Measurements from ENCODE around the gene PSPC1.
"Not testable (repeated sequence)": the region's sequence is repeated elsewhere in the genome, so short reads cannot be mapped to it uniquely, and the experiment has no call there.

PSPC1 gene

GRCh38 chr13:19763618-19764017 is 19.1 kb downstream of the PSPC1 start:
- DNase-seq, result no peak

DNA sequence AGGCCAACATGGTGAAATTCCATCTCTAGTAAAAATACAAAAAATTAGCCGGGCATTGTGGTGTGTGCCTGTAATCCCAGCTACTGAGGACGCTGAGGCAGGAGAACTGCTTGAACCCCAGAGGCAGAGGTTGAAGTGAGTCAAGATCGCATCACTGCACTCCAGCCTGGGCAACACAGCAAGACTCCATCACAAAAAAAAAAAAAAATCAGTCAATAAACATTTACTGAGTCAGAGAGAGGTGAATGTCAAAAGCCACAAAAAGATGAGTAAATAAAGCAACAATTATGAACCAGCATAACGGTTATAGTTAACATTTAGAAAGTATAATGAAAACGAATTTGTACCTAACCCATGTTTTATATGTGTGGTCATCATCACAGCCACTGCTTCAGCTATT is 23.1 kb downstream of the PSPC1 start:
- DNase-seq, result no peak

- DNase-seq, result no peak
Observed at GRCh38 chr13:19742643-19743042, 40.1 kb downstream of the PSPC1 start.

GRCh38 chr13:19737844-19738557 is 44.7 kb downstream of the PSPC1 start:
- DNase-seq, result no peak

GRCh38 chr13:19726611-19727010 is 56.1 kb downstream of the PSPC1 start:
- DNase-seq, result no peak

GRCh38 chr13:19725320-19725719 is 57.4 kb downstream of the PSPC1 start:
- DNase-seq, result no peak

DNA sequence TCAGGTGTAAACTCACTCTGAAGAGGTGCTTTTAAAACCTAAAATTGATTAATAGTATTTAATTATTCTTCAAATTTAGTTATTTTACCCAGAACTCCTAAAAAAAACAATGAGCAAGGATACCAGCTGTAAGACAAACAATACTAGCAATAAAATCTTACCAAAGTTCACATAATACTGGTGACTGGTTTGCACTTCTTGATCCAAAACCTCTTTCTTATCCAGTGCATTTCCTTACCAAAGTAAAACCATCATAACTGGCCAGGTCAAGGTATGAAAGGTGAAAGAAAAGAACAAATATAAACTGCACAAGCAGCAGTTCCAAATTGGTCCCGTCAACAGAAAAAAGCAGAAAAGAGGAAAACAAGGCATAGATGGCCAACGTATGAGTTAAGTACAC is 62.7 kb downstream of the PSPC1 start:
- DNase-seq, result no peak

DNA sequence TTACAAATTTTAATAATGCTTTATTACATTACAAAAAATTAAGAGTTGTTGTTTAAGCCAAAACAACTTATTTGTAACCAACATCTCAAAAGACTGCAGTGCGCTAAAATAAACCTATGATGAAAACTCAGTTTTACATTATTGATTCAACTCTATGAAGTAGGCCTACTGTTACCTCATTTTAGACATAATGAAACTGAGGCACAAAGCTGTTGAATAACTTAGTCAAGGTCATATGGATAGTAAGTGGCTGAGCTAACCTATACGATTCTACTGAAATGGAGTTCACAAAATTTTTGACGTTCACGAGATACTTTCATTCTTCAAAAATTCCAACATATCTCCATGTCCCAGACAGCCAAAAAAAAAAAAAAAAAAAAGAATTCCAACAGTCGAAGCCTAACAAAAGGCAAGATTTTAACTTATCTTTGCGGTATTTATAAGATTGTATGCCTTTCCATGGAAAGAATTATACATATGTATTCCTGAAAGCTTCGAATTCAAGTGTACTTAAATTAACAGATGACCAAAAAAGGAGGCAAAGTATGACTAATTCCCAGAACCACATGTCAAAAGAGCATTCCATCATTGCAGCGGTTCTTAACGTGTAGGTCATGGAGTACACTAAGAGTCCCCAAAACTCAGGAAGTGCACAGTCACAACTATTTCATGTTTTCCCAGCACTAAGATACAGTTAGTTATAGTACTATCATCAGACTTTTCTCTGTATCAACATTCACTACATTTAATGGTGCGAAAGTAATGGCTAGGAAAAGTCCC is 69.4 kb downstream of the PSPC1 start:
- DNase-seq, result no peak

DNA sequence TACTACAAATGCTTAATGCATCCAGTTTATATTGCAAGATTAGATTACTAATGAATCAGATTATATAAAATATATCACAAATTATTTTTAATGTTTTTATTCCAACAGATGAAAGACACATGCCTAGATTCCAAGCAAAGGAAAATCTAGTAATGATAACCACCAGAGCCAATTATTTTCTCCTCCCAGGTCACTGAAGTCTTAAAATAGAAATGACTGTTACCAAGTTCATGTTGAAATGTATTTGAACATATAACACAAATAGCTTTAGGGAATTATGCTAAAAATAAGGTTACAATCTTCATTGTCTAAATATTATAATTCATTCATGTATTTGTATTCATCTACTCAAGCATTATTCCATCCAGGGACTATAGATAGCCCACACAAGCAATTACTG is 73.0 kb downstream of the PSPC1 start:
- DNase-seq, result not testable (repeated sequence)

- not testable (repeated sequence) for DNase-seq
Observed at GRCh38 chr13:19709039-19709438, 73.7 kb downstream of the PSPC1 start.

GRCh38 chr13:19704256-19704655 is 78.5 kb downstream of the PSPC1 start:
- not testable (repeated sequence) for DNase-seq

DNA sequence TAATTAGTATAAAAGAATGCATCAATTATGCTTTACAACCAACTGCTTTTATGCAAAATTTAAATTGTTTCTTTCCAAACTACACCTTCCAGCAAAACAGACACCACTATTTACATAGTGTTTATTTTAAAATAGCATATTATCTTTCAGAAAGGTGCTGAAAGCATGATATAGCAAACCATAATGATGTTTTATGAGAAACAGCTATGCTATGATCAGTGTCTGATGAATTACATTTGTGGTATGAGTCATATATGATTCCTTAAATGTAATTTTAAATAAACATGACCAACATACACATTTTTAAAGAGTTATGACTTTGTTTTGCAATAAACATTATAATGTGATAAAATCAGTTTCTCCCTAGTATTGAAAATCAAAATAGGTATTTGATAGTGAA is 81.1 kb downstream of the PSPC1 start:
- DNase-seq, result not testable (repeated sequence)

- DNase-seq, result not testable (repeated sequence)
Observed at GRCh38 chr13:19700963-19701362, 81.8 kb downstream of the PSPC1 start.

GRCh38 chr13:19695829-19696228 is 86.9 kb downstream of the PSPC1 start:
- DNase-seq, result no peak

- DNase-seq, result no peak
Observed at GRCh38 chr13:19695428-19695827, 87.3 kb downstream of the PSPC1 start.

- not testable (repeated sequence) for DNase-seq
Observed at GRCh38 chr13:19691447-19691846, 91.3 kb downstream of the PSPC1 start.

GRCh38 chr13:19685437-19685836 is 97.3 kb downstream of the PSPC1 start:
- DNase-seq, result no peak

- DNase-seq, result no peak
Observed at GRCh38 chr13:19685034-19685433, 97.7 kb downstream of the PSPC1 start.

- no peak for DNase-seq
Observed at GRCh38 chr13:19681517-19681916, 101.2 kb downstream of the PSPC1 start.

GRCh38 chr13:19680751-19681150 is 102.0 kb downstream of the PSPC1 start:
- DNase-seq, result no peak

GRCh38 chr13:19676168-19676567 is 106.6 kb downstream of the PSPC1 start:
- no peak for DNase-seq

- no peak for DNase-seq
Observed at GRCh38 chr13:19674898-19675297, 107.8 kb downstream of the PSPC1 start.

DNA sequence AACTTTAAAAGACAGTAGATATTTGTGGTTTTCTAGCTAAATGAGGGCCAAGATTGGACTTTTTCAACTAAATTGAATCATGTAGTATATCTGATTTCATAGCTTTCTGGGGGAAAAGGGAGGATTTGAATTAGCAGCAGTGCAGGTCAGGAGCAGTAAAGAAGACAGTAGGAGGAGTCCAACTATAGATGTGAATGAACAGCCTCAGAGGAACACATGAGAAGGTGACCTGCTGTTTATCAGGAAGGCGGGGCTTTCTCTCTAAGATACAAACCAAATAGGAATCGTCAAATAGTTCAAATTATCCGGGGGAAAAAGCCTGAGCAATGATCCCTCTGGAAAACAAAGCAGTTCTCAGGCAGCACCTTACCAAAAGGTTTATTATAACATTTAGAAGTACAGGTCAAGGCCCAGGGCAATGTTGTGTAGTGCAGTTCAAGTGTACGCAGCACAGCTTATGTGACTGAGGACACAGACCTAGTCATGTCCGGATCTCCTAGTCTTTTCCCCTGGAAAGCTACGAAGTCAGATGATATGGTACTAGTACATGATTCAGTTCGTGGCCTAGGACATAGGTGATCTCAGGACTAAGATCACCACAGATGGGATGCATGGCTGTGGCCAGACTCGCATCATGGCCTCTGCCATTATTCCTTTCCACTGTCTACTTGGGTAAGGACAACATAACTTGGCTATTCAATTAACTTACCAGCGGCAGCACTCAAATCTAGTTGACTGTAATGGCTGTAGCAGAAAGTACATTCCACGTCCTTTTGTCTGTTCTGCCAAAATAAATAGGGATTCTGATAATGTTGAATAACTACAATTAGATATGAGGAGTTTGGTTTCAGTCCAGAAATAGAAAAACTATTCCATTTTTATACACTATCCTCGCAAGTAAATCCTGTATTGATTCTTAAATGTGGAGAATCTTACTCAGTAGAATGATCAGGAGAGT is 109.0 kb downstream of the PSPC1 start:
- DNase-seq, result no peak

Data from activated CD4-positive, alpha-beta T cell treated with anti-CD3 and anti-CD28 coated beads for 1 hour (primary cell).